Ascending aorta (tissue), 2 donors: ENCODE data around the gene ENPP5. TPM values are rescaled to one million over a fixed set of nuclear protein-coding genes. Genes with fewer than 3 reads are reported as not detected.
"Not testable (repeated sequence)": the region's sequence is repeated elsewhere in the genome, so short reads cannot be mapped to it uniquely, and the experiment has no call there.

ENCODE experiments used
- DNase-seq, 2 donors: peaks; one replicate each; pipeline ENCODE4 v3.0.0-alpha.2; 2019; ENCODE audit warnings: low spot score in 2 of 2
- H3K27ac ChIP-seq, 2 donors: fragments of 200-600 bp; sonication (generic); one replicate each; pipeline ENCODE4 v1.5.1; 2016 to 2017; ENCODE audit warnings: mild to moderate bottlenecking in 1 of 2
- H3K27me3 ChIP-seq: fragments of 200-600 bp; sonication (generic); one replicate; pipeline ENCODE4 v1.5.1; 2017
- H3K36me3 ChIP-seq, 2 donors: fragments of 200-600 bp; sonication (generic); one replicate each; pipeline ENCODE4 v1.5.1; 2016
- H3K4me1 ChIP-seq, 2 donors: fragments of 200-600 bp; sonication (generic); one replicate each; pipeline ENCODE4 v1.5.1; 2016 to 2017; ENCODE audit warnings: mild to moderate bottlenecking in 1 of 2
- H3K4me3 ChIP-seq, 2 donors: fragments of 200-600 bp; sonication (generic); one replicate each; pipeline ENCODE4 v1.5.1; 2016 to 2017; ENCODE audit warnings: mild to moderate bottlenecking in 1 of 2
- H3K9me3 ChIP-seq, 2 donors: fragments of 200-600 bp; sonication (generic); one replicate each; pipeline ENCODE4 v1.5.1; 2016
- intact Hi-C: fragments of 100-400 bp; cut with DNase I; formaldehyde crosslinking; loops from one replicate; pipeline ENCODE4 v1.15.1; 2023
- total RNA-seq: library from RNA; depleted of rRNA; stranded (reverse); fragments of >200 nt; gene quantifications from one replicate; pipeline ENCODE4 v1.1.0, GENCODE V29; 2016
- TF ChIP-seq, protein P1 (sequence below), 3 experiments: fragments of 200-600 bp in 2 of 3; fragments of 450-650 bp in 1 of 3; sonication (generic) in 2 of 3; IDR thresholded peaks; one replicate each; pipeline ENCODE4 v1.5.1; 2016 to 2019; ENCODE audit warnings: antibody characterized with exemption in 3 of 3, mild to moderate bottlenecking in 1 of 3, moderate library complexity in 1 of 3

The ENPP5 gene
- total RNA-seq, 1 donor from 2014 or later: 0.53 TPM

- Histone ChIP-seq H3K27me3 (no peaks in the 10 kb centered on the region), H3K9me3 (no peaks in the 10 kb centered on the region), H3K4me3 (no peak overlapping the region), H3K36me3 (peaks cover 4% of the 10 kb centered on the region in 2 donors), H3K27ac (no peak overlapping the region), H3K4me1 (no peaks in the 10 kb centered on the region)
- TF ChIP-seq, protein P1, sequence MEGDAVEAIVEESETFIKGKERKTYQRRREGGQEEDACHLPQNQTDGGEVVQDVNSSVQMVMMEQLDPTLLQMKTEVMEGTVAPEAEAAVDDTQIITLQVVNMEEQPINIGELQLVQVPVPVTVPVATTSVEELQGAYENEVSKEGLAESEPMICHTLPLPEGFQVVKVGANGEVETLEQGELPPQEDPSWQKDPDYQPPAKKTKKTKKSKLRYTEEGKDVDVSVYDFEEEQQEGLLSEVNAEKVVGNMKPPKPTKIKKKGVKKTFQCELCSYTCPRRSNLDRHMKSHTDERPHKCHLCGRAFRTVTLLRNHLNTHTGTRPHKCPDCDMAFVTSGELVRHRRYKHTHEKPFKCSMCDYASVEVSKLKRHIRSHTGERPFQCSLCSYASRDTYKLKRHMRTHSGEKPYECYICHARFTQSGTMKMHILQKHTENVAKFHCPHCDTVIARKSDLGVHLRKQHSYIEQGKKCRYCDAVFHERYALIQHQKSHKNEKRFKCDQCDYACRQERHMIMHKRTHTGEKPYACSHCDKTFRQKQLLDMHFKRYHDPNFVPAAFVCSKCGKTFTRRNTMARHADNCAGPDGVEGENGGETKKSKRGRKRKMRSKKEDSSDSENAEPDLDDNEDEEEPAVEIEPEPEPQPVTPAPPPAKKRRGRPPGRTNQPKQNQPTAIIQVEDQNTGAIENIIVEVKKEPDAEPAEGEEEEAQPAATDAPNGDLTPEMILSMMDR (IDR thresholded peaks at IDR 0.05): no peak
- intact Hi-C loops: no loop called here
- no peak for DNase-seq
These were observed 26.5 kb downstream of the ENPP5 start for GRCh38 chr6:46144270-46144669.

DNA sequence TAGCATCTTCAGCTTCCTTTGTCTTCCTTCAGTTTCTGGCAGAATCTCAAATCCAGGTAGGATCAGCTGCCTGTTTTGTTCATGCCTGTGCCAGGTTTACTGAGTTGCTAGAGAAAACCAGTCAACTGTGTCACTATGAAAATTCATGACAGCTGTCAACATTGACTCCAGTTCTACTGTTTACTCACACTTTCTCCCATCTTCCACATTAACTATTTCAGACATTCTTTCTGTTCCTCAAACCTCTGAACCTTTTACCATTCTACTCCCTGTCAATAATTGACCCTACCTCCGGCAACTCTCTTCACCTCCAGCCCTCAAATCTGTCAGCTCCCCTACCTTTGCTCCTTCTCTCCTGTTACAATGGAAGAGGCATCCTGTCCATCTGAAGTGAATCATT is 32.5 kb downstream of the ENPP5 start:
- no peak for DNase-seq
- Histone ChIP-seq H3K27ac (no peak overlapping the region), H3K9me3 (no peaks in the 10 kb centered on the region), H3K27me3 (no peaks in the 10 kb centered on the region), H3K36me3 (peaks cover 4% of the 10 kb centered on the region in 2 donors), H3K4me3 (no peak overlapping the region), H3K4me1 (no peaks in the 10 kb centered on the region)
- TF ChIP-seq, protein P1 (IDR thresholded peaks at IDR 0.05): no peak
- intact Hi-C loops: no loop called here

DNA sequence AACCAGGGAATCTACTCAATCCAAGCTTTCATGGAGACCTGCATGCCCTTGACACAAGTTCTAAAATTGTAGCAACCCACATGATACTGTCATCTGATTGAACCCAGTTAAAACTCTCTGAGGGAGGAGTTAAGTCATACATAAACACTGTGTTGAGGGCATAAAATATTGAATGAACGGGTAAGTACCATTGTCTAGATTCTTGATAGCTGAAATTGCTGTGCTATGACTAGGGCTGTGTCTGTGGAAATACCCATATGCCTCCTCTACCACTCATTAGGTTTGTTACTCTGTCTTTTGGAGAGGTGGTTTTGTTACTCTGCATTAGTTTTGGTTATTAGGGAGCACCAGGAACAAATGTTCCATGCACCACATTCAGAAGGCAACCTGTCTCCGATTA is 33.4 kb downstream of the ENPP5 start:
- no peaks in the 10 kb centered on the region for H3K27me3 ChIP-seq
- H3K36me3 ChIP-seq: peaks cover 4% of the 10 kb centered on the region in 2 donors
- intact Hi-C loops: no loop called here
- no peak overlapping the region for H3K27ac ChIP-seq
- no peak for DNase-seq
- TF ChIP-seq, protein P1 (IDR thresholded peaks at IDR 0.05): no peak
- H3K4me3 ChIP-seq: no peak overlapping the region
- H3K9me3 ChIP-seq: no peaks in the 10 kb centered on the region
- H3K4me1 ChIP-seq: no peaks in the 10 kb centered on the region

DNA sequence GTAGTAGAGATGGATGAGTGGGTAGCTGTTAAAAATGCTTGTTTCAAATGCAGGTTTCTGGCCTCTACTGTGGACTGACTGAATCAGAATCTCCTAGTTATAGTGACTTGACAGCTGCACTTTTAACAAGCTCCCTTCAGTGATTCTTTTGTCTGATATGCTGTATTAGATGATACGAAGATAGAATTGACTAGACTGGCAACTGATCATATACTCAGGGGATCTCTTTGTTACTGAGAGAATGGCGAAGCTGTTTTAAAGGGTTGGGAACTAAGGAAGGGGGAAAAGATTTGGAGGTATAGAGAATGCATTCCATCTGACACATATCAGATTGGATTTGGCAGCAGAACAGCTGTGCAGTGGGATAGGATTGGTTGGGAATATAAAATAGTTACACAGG is 33.9 kb downstream of the ENPP5 start:
- DNase-seq: no peak
- Histone ChIP-seq H3K4me1 (no peaks in the 10 kb centered on the region), H3K27ac (no peak overlapping the region), H3K27me3 (no peaks in the 10 kb centered on the region), H3K9me3 (no peaks in the 10 kb centered on the region), H3K36me3 (peaks cover 2 to 4% of the 10 kb centered on the region in 2 donors), H3K4me3 (no peak overlapping the region)
- intact Hi-C loops: no loop called here
- TF ChIP-seq, protein P1 (IDR thresholded peaks at IDR 0.05): no peak

- no peaks in the 10 kb centered on the region for H3K9me3 ChIP-seq
- no peaks in the 10 kb centered on the region for H3K36me3 ChIP-seq
- intact Hi-C loops: no loop called here
- no peaks in the 10 kb centered on the region for H3K27me3 ChIP-seq
- no peak for DNase-seq
- TF ChIP-seq, protein P1 (IDR thresholded peaks at IDR 0.05): no peak
- no peak overlapping the region for H3K4me3 ChIP-seq
- no peaks in the 10 kb centered on the region for H3K4me1 ChIP-seq
- H3K27ac ChIP-seq: no peak overlapping the region
These were observed 35.6 kb downstream of the ENPP5 start for GRCh38 chr6:46135176-46135575.

DNA sequence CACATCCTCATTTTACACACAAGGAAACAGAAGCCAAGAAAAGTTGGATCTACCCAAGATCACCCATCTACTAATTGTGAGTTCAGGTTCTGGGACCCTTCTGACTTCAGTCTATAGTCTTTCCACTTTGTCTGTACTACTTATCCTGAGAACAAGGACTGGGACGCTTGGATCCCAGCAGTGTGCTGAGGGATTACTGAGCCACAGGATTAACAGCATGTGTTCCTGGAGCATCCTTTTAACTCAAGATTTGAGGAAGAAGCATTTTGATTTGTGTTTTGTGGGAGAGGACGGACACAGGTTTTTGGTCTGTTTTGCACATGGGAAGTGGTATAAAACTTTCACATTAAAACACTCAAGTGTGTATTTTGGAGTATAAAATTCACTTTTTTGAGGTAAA is 36.6 kb downstream of the ENPP5 start:
- TF ChIP-seq, protein P1 (IDR thresholded peaks at IDR 0.05): no peak
- Histone ChIP-seq H3K4me1 (no peaks in the 10 kb centered on the region), H3K36me3 (no peaks in the 10 kb centered on the region), H3K27me3 (no peaks in the 10 kb centered on the region), H3K9me3 (no peaks in the 10 kb centered on the region), H3K27ac (no peak overlapping the region), H3K4me3 (no peak overlapping the region)
- no peak for DNase-seq
- intact Hi-C loops: no loop called here

GRCh38 chr6:46131291-46131690 is 39.5 kb downstream of the ENPP5 start:
- not testable (repeated sequence) for H3K27me3 ChIP-seq, H3K4me1 ChIP-seq, H3K36me3 ChIP-seq, H3K4me3 ChIP-seq, H3K27ac ChIP-seq, H3K9me3 ChIP-seq, DNase-seq
- intact Hi-C loops: loop anchor here (2.0 kb wide), 1 partner anchor 522 kb away; the partner anchor contains the start of genes CYP39A1 and SLC25A27
